Measurements from ENCODE around the gene HTR3D.

- TF ChIP-seq CTCF (IDR thresholded peaks at IDR 0.05; ENCODE audit: insufficient read depth, low read length, poor library complexity, severe bottlenecking) (no peak), EZH2phosphoT487 (conservative IDR thresholded peaks at IDR 0.05; ENCODE audit: low read length) (no peak)
Observed at GRCh38 chr3:183981990-183982644, 49.4 kb upstream of the HTR3D start.

Measured in SU-DHL-6 (cell line).